Mesendoderm (in vitro differentiated cells): ENCODE data around the gene APIP.

Experiments
- DNase-seq: peaks from one replicate; pipeline ENCODE4 v3.0.0; 2013
- H2AK5ac ChIP-seq: 2 replicates; pipeline ENCODE4 v1.6.1; 2013; ENCODE audit warnings: low read length, inconsistent platforms
- H2BK120ac ChIP-seq: 2 replicates; pipeline ENCODE4 v1.6.1; 2013; ENCODE audit warnings: low read depth, mild to moderate bottlenecking, low read length, moderate library complexity, mixed read lengths
- H2BK15ac ChIP-seq: replicated peaks from 2 replicates; pipeline ENCODE4 v1.6.1; 2013; ENCODE audit warnings: low read depth, mild to moderate bottlenecking, moderate library complexity
- H2BK5ac ChIP-seq: 2 replicates; pipeline ENCODE4 v1.6.1; 2013; ENCODE audit warnings: low read length, inconsistent platforms
- H3K18ac ChIP-seq: 2 replicates; pipeline ENCODE4 v1.6.1; 2013; ENCODE audit warnings: mild to moderate bottlenecking, low read length, mixed read lengths
- H3K23ac ChIP-seq: one replicate; pipeline ENCODE4 v1.6.1; 2013; ENCODE audit warnings: low read length
- H3K27ac ChIP-seq: 2 replicates; pipeline ENCODE4 v1.5.1; 2013; ENCODE audit warnings: low read depth, mild to moderate bottlenecking, inconsistent platforms, low read length, moderate library complexity
- H3K27me3 ChIP-seq: 2 replicates; pipeline ENCODE4 v1.6.1; 2013; ENCODE audit warnings: low read length, control low read depth, mild to moderate bottlenecking, inconsistent platforms; ENCODE audit not compliant: insufficient read depth, poor library complexity
- H3K36me3 ChIP-seq: 2 replicates; pipeline ENCODE4 v1.6.1; 2013; ENCODE audit warnings: low read length, inconsistent platforms; ENCODE audit not compliant: control insufficient read depth, insufficient read depth
- H3K4ac ChIP-seq: one replicate; pipeline ENCODE4 v1.6.1; 2013; ENCODE audit warnings: low read depth, mild to moderate bottlenecking, low read length, moderate library complexity
- H3K4me1 ChIP-seq: 2 replicates; pipeline ENCODE4 v1.6.1; 2013; ENCODE audit warnings: low read depth, low read length, inconsistent platforms; ENCODE audit not compliant: control insufficient read depth
- H3K4me2 ChIP-seq: 2 replicates; pipeline ENCODE4 v1.6.1; 2013; ENCODE audit warnings: low read length
- H3K4me3 ChIP-seq: 2 replicates; pipeline ENCODE4 v1.5.1; 2013; ENCODE audit warnings: mild to moderate bottlenecking, low read length
- H3K56ac ChIP-seq: one replicate; pipeline ENCODE4 v1.6.1; 2013; ENCODE audit warnings: low read length
- H3K79me1 ChIP-seq: 2 replicates; pipeline ENCODE4 v1.6.1; 2013; ENCODE audit warnings: low read length, inconsistent platforms
- H3K79me2 ChIP-seq: 2 replicates; pipeline ENCODE4 v1.6.1; 2013; ENCODE audit warnings: mild to moderate bottlenecking, low read length; ENCODE audit not compliant: control insufficient read depth, insufficient read depth
- H3K9ac ChIP-seq: 2 replicates; pipeline ENCODE4 v1.6.1; 2013; ENCODE audit warnings: low read length, inconsistent platforms
- H4K5ac ChIP-seq: one replicate; pipeline ENCODE4 v1.6.1; 2013; ENCODE audit warnings: low read length
- H4K8ac ChIP-seq: one replicate; pipeline ENCODE4 v1.6.1; 2013; ENCODE audit warnings: low read depth, mild to moderate bottlenecking, control low read depth, low read length, moderate library complexity
- WGBS: extraction: QIAGEN DNeasy Blood & Tissue Kit; methylation state at CpG from one replicate; pipeline ENCODE4 v1.1.7; 2013; ENCODE audit warnings: low lambda C conversion rate, missing lambda C conversion rate; ENCODE audit not compliant: insufficient coverage; ENCODE audit errors: extremely low coverage; 5-methylcytosine and 5-hydroxymethylcytosine counted together

The APIP gene

GRCh38 chr11:34863048-34863447 lies 53.1 kb downstream of the APIP start:
- Histone ChIP-seq H3K4me1 (no peaks in the 10 kb centered on the region), H3K9ac (no peak overlapping the region), H3K18ac (no peak overlapping the region), H2AK5ac (no peak overlapping the region), H3K79me1 (no peaks in the 10 kb centered on the region), H3K4ac (no peak overlapping the region), H3K23ac (no peak overlapping the region), H3K4me2 (no peak overlapping the region), H4K5ac (no peak overlapping the region), H2BK5ac (no peak overlapping the region), H3K36me3 (no peaks in the 10 kb centered on the region), H3K27me3 (no peaks in the 10 kb centered on the region), H3K27ac (no peak overlapping the region), H3K79me2 (no peaks in the 10 kb centered on the region), H2BK15ac (no peak overlapping the region), H3K4me3 (no peak overlapping the region), H3K56ac (no peak overlapping the region), H4K8ac (no peak overlapping the region), H2BK120ac (no peak overlapping the region)
- WGBS: no CpG with 5 or more reads among the region's 2 CpGs
- no peak for DNase-seq

GRCh38 chr11:34860518-34860917 lies 55.7 kb downstream of the APIP start:
- Histone ChIP-seq H3K56ac (no peak overlapping the region), H4K8ac (no peak overlapping the region), H2BK120ac (no peak overlapping the region), H3K4me2 (no peak overlapping the region), H3K79me1 (no peaks in the 10 kb centered on the region), H2AK5ac (no peak overlapping the region), H4K5ac (no peak overlapping the region), H3K18ac (no peak overlapping the region), H3K4ac (no peak overlapping the region), H2BK5ac (no peak overlapping the region), H3K4me1 (no peaks in the 10 kb centered on the region), H3K9ac (no peak overlapping the region), H3K79me2 (no peaks in the 10 kb centered on the region), H2BK15ac (no peak overlapping the region), H3K4me3 (no peak overlapping the region), H3K23ac (no peak overlapping the region), H3K36me3 (no peaks in the 10 kb centered on the region), H3K27ac (no peak overlapping the region), H3K27me3 (no peaks in the 10 kb centered on the region)
- DNase-seq: no peak
- no CpG with 5 or more reads among the region's 4 CpGs for WGBS

GRCh38 chr11:34860034-34860433 lies 56.1 kb downstream of the APIP start:
- no peak overlapping the region for H3K56ac ChIP-seq
- no peak overlapping the region for H4K8ac ChIP-seq
- no peak overlapping the region for H2BK120ac ChIP-seq
- no peak overlapping the region for H2AK5ac ChIP-seq
- WGBS: no CpG with 5 or more reads among the region's 4 CpGs
- no peak overlapping the region for H2BK5ac ChIP-seq
- H3K4me2 ChIP-seq: no peak overlapping the region
- no peaks in the 10 kb centered on the region for H3K36me3 ChIP-seq
- H3K4me1 ChIP-seq: no peaks in the 10 kb centered on the region
- H3K79me2 ChIP-seq: no peaks in the 10 kb centered on the region
- no peak overlapping the region for H3K27ac ChIP-seq
- H4K5ac ChIP-seq: no peak overlapping the region
- H3K79me1 ChIP-seq: no peaks in the 10 kb centered on the region
- no peak for DNase-seq
- no peak overlapping the region for H3K4me3 ChIP-seq
- H3K27me3 ChIP-seq: no peaks in the 10 kb centered on the region
- H3K23ac ChIP-seq: no peak overlapping the region
- no peak overlapping the region for H3K9ac ChIP-seq
- H3K4ac ChIP-seq: no peak overlapping the region
- no peak overlapping the region for H3K18ac ChIP-seq
- H2BK15ac ChIP-seq: no peak overlapping the region

GRCh38 chr11:34859496-34859895 lies 56.7 kb downstream of the APIP start:
- Histone ChIP-seq H3K4me3 (no peak overlapping the region), H2BK5ac (no peak overlapping the region), H3K9ac (no peak overlapping the region), H3K36me3 (no peaks in the 10 kb centered on the region), H3K27me3 (no peaks in the 10 kb centered on the region), H2BK120ac (no peak overlapping the region), H3K4ac (no peak overlapping the region), H4K8ac (no peak overlapping the region), H2AK5ac (no peak overlapping the region), H3K23ac (no peak overlapping the region), H2BK15ac (no peak overlapping the region), H3K4me1 (no peaks in the 10 kb centered on the region), H3K27ac (no peak overlapping the region), H3K18ac (no peak overlapping the region), H4K5ac (no peak overlapping the region), H3K56ac (no peak overlapping the region), H3K4me2 (no peak overlapping the region), H3K79me2 (no peaks in the 10 kb centered on the region), H3K79me1 (no peaks in the 10 kb centered on the region)
- DNase-seq: no peak
- WGBS: no CpG with 5 or more reads among the region's 2 CpGs

GRCh38 chr11:34857463-34857862 lies 58.7 kb downstream of the APIP start:
- H4K5ac ChIP-seq: no peak overlapping the region
- H3K4me3 ChIP-seq: no peak overlapping the region
- no peaks in the 10 kb centered on the region for H3K27me3 ChIP-seq
- H3K79me2 ChIP-seq: no peaks in the 10 kb centered on the region
- DNase-seq: no peak
- no peak overlapping the region for H3K56ac ChIP-seq
- H3K18ac ChIP-seq: no peak overlapping the region
- H2AK5ac ChIP-seq: no peak overlapping the region
- no peak overlapping the region for H3K23ac ChIP-seq
- no peak overlapping the region for H3K27ac ChIP-seq
- no CpG with 5 or more reads among the region's 2 CpGs for WGBS
- no peak overlapping the region for H4K8ac ChIP-seq
- no peak overlapping the region for H2BK5ac ChIP-seq
- H3K4me1 ChIP-seq: no peaks in the 10 kb centered on the region
- no peaks in the 10 kb centered on the region for H3K79me1 ChIP-seq
- H3K4ac ChIP-seq: no peak overlapping the region
- H2BK120ac ChIP-seq: no peak overlapping the region
- H3K9ac ChIP-seq: no peak overlapping the region
- H2BK15ac ChIP-seq: no peak overlapping the region
- no peaks in the 10 kb centered on the region for H3K36me3 ChIP-seq
- H3K4me2 ChIP-seq: no peak overlapping the region

- Histone ChIP-seq H3K23ac (no peak overlapping the region), H3K4me2 (no peak overlapping the region), H3K9ac (no peak overlapping the region), H4K5ac (no peak overlapping the region), H3K79me2 (no peaks in the 10 kb centered on the region), H3K27me3 (no peaks in the 10 kb centered on the region), H3K18ac (no peak overlapping the region), H3K4me1 (no peaks in the 10 kb centered on the region), H2AK5ac (no peak overlapping the region), H4K8ac (no peak overlapping the region), H3K79me1 (no peaks in the 10 kb centered on the region), H2BK15ac (no peak overlapping the region), H2BK5ac (no peak overlapping the region), H3K27ac (no peak overlapping the region), H3K56ac (no peak overlapping the region), H3K4me3 (no peak overlapping the region), H3K4ac (no peak overlapping the region), H2BK120ac (no peak overlapping the region), H3K36me3 (no peaks in the 10 kb centered on the region)
- DNase-seq: no peak
- no CpG with 5 or more reads among the region's 1 CpG for WGBS
These were observed 59.9 kb downstream of the APIP start for GRCh38 chr11:34856251-34856650.
